RWPE1 (cell line): Measurements from ENCODE around the gene DPF3.

Experiments used
- CTCF ChIA-PET: fragments of 350-600 bp; sonication (Branson Sonifier 250); formaldehyde crosslinking; extraction: SDS; loops from one replicate; lab custom pipeline; 2021; lab: Yijun Ruan, JAX
- POLR2A ChIA-PET: fragments of 400-600 bp; formaldehyde crosslinking; extraction: SDS; loops from one replicate; lab custom pipeline; 2020; ENCODE audit warnings: antibody characterized with exemption; ENCODE audit not compliant: low non-redundant PET; lab: Yijun Ruan, JAX
- DNase-seq: peaks from one replicate; pipeline ENCODE4 v3.0.0; 2012; ENCODE audit warnings: low spot score
- H3K27ac ChIP-seq: fragments of 450-650 bp; 2 replicates; pipeline ENCODE4 v1.5.1; 2017
- CTCF ChIP-seq: fragments of 450-650 bp; conservative IDR thresholded peaks from 2 replicates; pipeline ENCODE4 v1.5.1; 2017; ENCODE audit warnings: low read depth, mild to moderate bottlenecking

The DPF3 gene

GRCh38 chr14:72723858-72724530 is 169.9 kb downstream of the DPF3 start:
- CTCF ChIA-PET: interaction anchor here (1.0 kb wide), 1 partner anchor 56 kb away, joined by 4 read pairs; no protein-coding TSS in a partner anchor

GRCh38 chr14:72722201-72722785 is 171.6 kb downstream of the DPF3 start:
- no peak overlapping the region for H3K27ac ChIP-seq
- TF ChIP-seq CTCF: no peak
- ChIA-PET POLR2A (no interaction called here), CTCF (no interaction called here)
- no peak for DNase-seq

More at GRCh38 chr14:72723858-72724530, 169.9 kb downstream of the DPF3 start:
- no peak for TF ChIP-seq CTCF
- no peak overlapping the region for H3K27ac ChIP-seq
- DNase-seq: no peak
- POLR2A ChIA-PET: no interaction called here

GRCh38 chr14:72721083-72721482 is 172.8 kb downstream of the DPF3 start:
- CTCF ChIA-PET: no interaction called here
- TF ChIP-seq CTCF: no peak
- POLR2A ChIA-PET: no interaction called here
- DNase-seq: no peak
- no peak overlapping the region for H3K27ac ChIP-seq

- no peak overlapping the region for H3K27ac ChIP-seq
- TF ChIP-seq CTCF: no peak
- DNase-seq: no peak
- POLR2A ChIA-PET: interaction anchor here (0.7 kb wide), 1 partner anchor 176 kb away, joined by 3 read pairs; no protein-coding TSS in a partner anchor
- CTCF ChIA-PET: no interaction called here
Observed at GRCh38 chr14:72717220-72717619, 176.7 kb downstream of the DPF3 start.

GRCh38 chr14:72716476-72716875 is 177.4 kb downstream of the DPF3 start:
- ChIA-PET POLR2A (interaction anchor here (0.6 to 0.7 kb wide), 2 partner anchors 36 to 176 kb away, joined by 3 read pairs; no protein-coding TSS in a partner anchor), CTCF (no interaction called here)
- no peak overlapping the region for H3K27ac ChIP-seq
- no peak for DNase-seq
- no peak for TF ChIP-seq CTCF

- DNase-seq: no peak
- no peak overlapping the region for H3K27ac ChIP-seq
- POLR2A ChIA-PET: interaction anchor here (0.6 kb wide), 1 partner anchor 37 kb away, joined by 3 read pairs; no protein-coding TSS in a partner anchor
- no peak for TF ChIP-seq CTCF
- CTCF ChIA-PET: no interaction called here
Observed at GRCh38 chr14:72715850-72716228, 178.1 kb downstream of the DPF3 start.
